Vagina (tissue), 2 donors: Measurements from ENCODE around the gene ZFP64.

Experiments
- POLR2A ChIP-seq, 2 donors: fragments of 450-650 bp; IDR thresholded peaks; one replicate each; pipeline ENCODE4 v1.6.1; 2017; ENCODE audit warnings: antibody characterized with exemption in 2 of 2, mild to moderate bottlenecking in 2 of 2, moderate library complexity in 2 of 2
- POLR2AphosphoS5 ChIP-seq, 2 donors: sonication (generic); formaldehyde crosslinking; IDR thresholded peaks; one replicate each; pipeline ENCODE4 v1.9.0; 2017; ENCODE audit warnings: antibody characterized with exemption in 2 of 2, mild to moderate bottlenecking in 2 of 2, low read depth in 1 of 2; ENCODE audit not compliant: insufficient read depth in 1 of 2
- TF ChIP-seq, protein P1 (sequence below), 3 experiments: fragments of 450-650 bp in 2 of 3; fragments of 200-600 bp in 1 of 3; sonication (generic) in 1 of 3; IDR thresholded peaks; one replicate each; pipeline ENCODE4 v1.5.1; 2017 to 2019; ENCODE audit warnings: antibody characterized with exemption in 3 of 3, mild to moderate bottlenecking in 2 of 3, moderate library complexity in 2 of 3

DNA sequence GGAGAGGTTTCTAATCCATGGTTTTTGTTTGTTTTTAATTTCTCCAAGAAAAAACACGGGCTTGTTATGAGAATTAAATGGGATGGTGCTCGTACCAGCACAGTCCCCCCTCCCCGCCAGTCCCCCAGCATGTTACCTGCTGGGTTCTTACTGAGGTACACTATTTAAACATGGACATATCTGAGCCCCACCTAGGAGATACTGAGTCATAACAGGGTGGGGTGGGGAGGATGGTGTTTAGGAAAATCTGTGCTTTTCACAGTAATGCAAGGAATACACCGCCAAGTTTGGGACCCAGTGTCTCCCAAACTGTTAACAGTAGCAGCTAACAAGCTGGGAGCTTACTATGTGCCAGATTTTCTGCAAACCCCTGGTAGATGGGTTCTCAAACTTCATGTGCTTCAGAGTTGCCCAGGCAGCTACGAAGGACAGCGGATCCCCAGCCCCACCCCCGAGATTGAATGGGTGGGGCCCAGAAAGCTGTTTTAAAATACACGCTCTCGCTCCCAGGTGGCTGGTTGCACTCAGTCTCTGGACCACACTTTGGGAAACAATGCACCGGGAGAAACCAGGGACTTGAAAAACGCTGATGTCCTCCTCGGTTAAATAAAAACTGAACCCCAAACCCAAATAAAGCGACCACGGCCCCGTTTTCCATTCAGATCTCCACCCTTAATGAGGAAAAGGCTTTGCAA is 995 bp downstream of the ZFP64 start:
- no peak for TF ChIP-seq POLR2AphosphoS5 (IDR thresholded peaks at IDR 0.05; ENCODE audit: insufficient read depth in 1 of 2, low read depth in 1 of 2)
- TF ChIP-seq, protein P1, sequence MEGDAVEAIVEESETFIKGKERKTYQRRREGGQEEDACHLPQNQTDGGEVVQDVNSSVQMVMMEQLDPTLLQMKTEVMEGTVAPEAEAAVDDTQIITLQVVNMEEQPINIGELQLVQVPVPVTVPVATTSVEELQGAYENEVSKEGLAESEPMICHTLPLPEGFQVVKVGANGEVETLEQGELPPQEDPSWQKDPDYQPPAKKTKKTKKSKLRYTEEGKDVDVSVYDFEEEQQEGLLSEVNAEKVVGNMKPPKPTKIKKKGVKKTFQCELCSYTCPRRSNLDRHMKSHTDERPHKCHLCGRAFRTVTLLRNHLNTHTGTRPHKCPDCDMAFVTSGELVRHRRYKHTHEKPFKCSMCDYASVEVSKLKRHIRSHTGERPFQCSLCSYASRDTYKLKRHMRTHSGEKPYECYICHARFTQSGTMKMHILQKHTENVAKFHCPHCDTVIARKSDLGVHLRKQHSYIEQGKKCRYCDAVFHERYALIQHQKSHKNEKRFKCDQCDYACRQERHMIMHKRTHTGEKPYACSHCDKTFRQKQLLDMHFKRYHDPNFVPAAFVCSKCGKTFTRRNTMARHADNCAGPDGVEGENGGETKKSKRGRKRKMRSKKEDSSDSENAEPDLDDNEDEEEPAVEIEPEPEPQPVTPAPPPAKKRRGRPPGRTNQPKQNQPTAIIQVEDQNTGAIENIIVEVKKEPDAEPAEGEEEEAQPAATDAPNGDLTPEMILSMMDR (IDR thresholded peaks at IDR 0.05) = no peak
- TF ChIP-seq POLR2A (IDR thresholded peaks at IDR 0.05) = no peak
